Spleen (tissue), 11 donors: ENCODE measurements around the gene CRLF1. TPM values are rescaled to one million over a fixed set of nuclear protein-coding genes. Genes with fewer than 3 reads are reported as not detected.

Experiments
- DNase-seq: peaks from one replicate; pipeline ENCODE4 v3.0.0-alpha.2; 2020
- H3K27ac ChIP-seq, 8 donors: fragments of 200-600 bp; sonication (generic) in 7 of 8; 1 replicate in 4 of 8; 2 replicates in 4 of 8; pipeline versions ENCODE4 v1.5.0 to v1.8.0; 2016 to 2021; ENCODE audit warnings: inconsistent platforms in 4 of 8, mild to moderate bottlenecking in 4 of 8, moderate library complexity in 1 of 8
- H3K27me3 ChIP-seq, 7 donors: fragments of 200-600 bp; sonication (generic) in 6 of 7; replicated peaks in 1 of 7; 1 replicate in 4 of 7; 2 replicates in 3 of 7; pipeline versions ENCODE4 v1.5.0 to v1.8.0; 2016 to 2021; ENCODE audit warnings: inconsistent platforms in 3 of 7, mild to moderate bottlenecking in 1 of 7
- H3K36me3 ChIP-seq, 6 donors: fragments of 200-600 bp; sonication (generic) in 5 of 6; 1 replicate in 4 of 6; 2 replicates in 2 of 6; pipeline versions ENCODE4 v1.5.0 to v1.8.0; 2016 to 2021; ENCODE audit warnings: inconsistent platforms in 2 of 6
- H3K4me1 ChIP-seq, 6 donors: fragments of 200-600 bp; sonication (generic) in 5 of 6; 1 replicate in 3 of 6; 2 replicates in 3 of 6; pipeline versions ENCODE4 v1.5.0 to v1.8.0; 2016 to 2021; ENCODE audit warnings: inconsistent platforms in 3 of 6
- H3K4me3 ChIP-seq, 8 donors: fragments of 200-600 bp; sonication (generic) in 7 of 8; 1 replicate in 4 of 8; 2 replicates in 4 of 8; pipeline versions ENCODE4 v1.5.0 to v1.8.0; 2016 to 2021; ENCODE audit warnings: inconsistent platforms in 4 of 8, mild to moderate bottlenecking in 4 of 8, moderate library complexity in 2 of 8
- H3K9me3 ChIP-seq, 8 donors: fragments of 200-600 bp; sonication (generic) in 7 of 8; 1 replicate in 4 of 8; 2 replicates in 4 of 8; pipeline versions ENCODE4 v1.5.0 to v1.8.0; 2016 to 2021; ENCODE audit warnings: inconsistent platforms in 4 of 8
- CTCF ChIP-seq, 11 experiments: fragments of 200-600 bp in 7 of 11; fragments of 450-650 bp in 4 of 11; sonication (generic) in 4 of 11; IDR thresholded peaks in 8 of 11; conservative IDR thresholded peaks in 3 of 11; 1 replicate in 7 of 11; 2 replicates in 4 of 11; pipeline versions ENCODE4 v1.4.0 to v1.8.0; 2016 to 2021; ENCODE audit warnings: antibody characterized with exemption in 11 of 11, inconsistent platforms in 4 of 11, mild to moderate bottlenecking in 1 of 11
- POLR2A ChIP-seq, 3 donors: fragments of 450-650 bp; IDR thresholded peaks; one replicate each; pipeline ENCODE4 v1.5.1; 2017; ENCODE audit warnings: antibody characterized with exemption in 3 of 3, mild to moderate bottlenecking in 1 of 3
- POLR2AphosphoS5 ChIP-seq, 3 donors: sonication (generic); formaldehyde crosslinking; IDR thresholded peaks; one replicate each; pipeline ENCODE4 v1.5.1; 2017; ENCODE audit warnings: antibody characterized with exemption in 3 of 3
- WGBS, 5 donors: extraction: QIAGEN DNeasy Blood & Tissue Kit in 3 of 5; methylation state at CpG; one replicate each; pipeline versions ENCODE4 v1.1.5 to v1.1.7; 2013 to 2018; 5-methylcytosine and 5-hydroxymethylcytosine counted together
- intact Hi-C: fragments of 100-400 bp; cut with DNase I; formaldehyde crosslinking; loops from one replicate; pipeline ENCODE4 v1.15.0; 2023; ENCODE audit warnings: low total_unique reads
- polyA plus RNA-seq, 3 donors: library from polyadenylated mRNA; stranded (reverse); fragments of 200-250 nt; gene quantifications; one replicate each; pipeline ENCODE4 v1.2.1, GENCODE V29; 2013
- total RNA-seq, 7 donors: library from RNA; depleted of rRNA in 3 of 7; stranded (reverse); fragments of >200 nt in 3 of 7; fragmentation: NEBNext Ultra II Directional in 4 of 7; extraction: Animal tissue kit (Norgen Biotek cat#: 25700) in 4 of 7; gene quantifications; one replicate each; pipeline versions ENCODE4 v1.1.0 to v1.2.1, GENCODE V29; 2016 to 2021
- donor health status: healthy with polysubstance abuse.
- donor health status: DM: no; HTN: no; CAD: no; lungs with moderate emphysema.
- donor health status: DM: no; HTN: no; CAD: no.
- donor health status: Bipolar disorder and iron deficiency.
- donor health status: healthy.
- donor health status: DM: no; HTN: no; CAD: no.
- donor health status: DM: yes; HTN: yes; CAD: no.

The CRLF1 gene
- total and polyA plus RNA-seq, 10 donors: 0.20 to 8.0 (median 2.6) TPM; not detected in 1

- H3K27me3 ChIP-seq: no peaks in the 10 kb centered on the region
- H3K27ac ChIP-seq: peak overlapping the region in 1 of 8 donors; percentile 14
- H3K36me3 ChIP-seq: peaks cover 0 to 8% (median 0%) of the 10 kb centered on the region in 6 donors
- intact Hi-C loops: no loop called here
- no peak for DNase-seq
- 28 to 39% (median 35%) methylated on average over 15 of the region's 15 CpGs for whole genome bisulfite sequencing, 5 donors
- H3K9me3 ChIP-seq: no peaks in the 10 kb centered on the region
- no peak for TF ChIP-seq POLR2A (IDR thresholded peaks at IDR 0.05)
- TF ChIP-seq CTCF (IDR thresholded peaks at IDR 0.05 in 8 of 11, conservative IDR thresholded peaks at IDR 0.05 in 3 of 11): peak in 2 of 11 experiments; percentile 5 to 6
- TF ChIP-seq POLR2AphosphoS5 (IDR thresholded peaks at IDR 0.05): peak in 1 of 3 donors; percentile 24
- H3K4me1 ChIP-seq: peaks cover 9 to 38% (median 29%) of the 10 kb centered on the region in 6 donors
- peak overlapping the region in 1 of 8 donors; percentile 19 for H3K4me3 ChIP-seq
Measured at GRCh38 chr19:18644196-18645034, 37.8 kb upstream of the CRLF1 start.

GRCh38 chr19:18639706-18640243, 33.2 kb upstream of the CRLF1 start:
- intact Hi-C loops: no loop called here
- TF ChIP-seq POLR2AphosphoS5 (IDR thresholded peaks at IDR 0.05) (no peak), CTCF (IDR thresholded peaks at IDR 0.05 in 8 of 11, conservative IDR thresholded peaks at IDR 0.05 in 3 of 11) (no peak), POLR2A (IDR thresholded peaks at IDR 0.05) (no peak)
- Histone ChIP-seq H3K4me1 (peaks cover 0 to 46% (median 37%) of the 10 kb centered on the region in 6 donors), H3K27me3 (no peaks in the 10 kb centered on the region), H3K9me3 (no peaks in the 10 kb centered on the region), H3K4me3 (no peak overlapping the region), H3K36me3 (peaks cover 0 to 8% (median 0%) of the 10 kb centered on the region in 6 donors), H3K27ac (no peak overlapping the region)
- DNase-seq: no peak
- 79 to 87% (median 83%) methylated on average over 8 of the region's 8 CpGs for WGBS, 5 donors

GRCh38 chr19:18637673-18638630, 31.4 kb upstream of the CRLF1 start:
- intact Hi-C loops: no loop called here
- H3K36me3 ChIP-seq: peaks cover 0 to 8% (median 0%) of the 10 kb centered on the region in 6 donors
- H3K27ac ChIP-seq: peak overlapping the region in 5 of 8 donors; percentile 59 to 90 (median 86)
- 50 to 64% (median 56%) methylated on average over 3 of the region's 3 CpGs for WGBS, 5 donors
- peak overlapping the region in 7 of 8 donors; percentile 63 to 89 (median 73) for H3K4me3 ChIP-seq
- TF ChIP-seq POLR2A (IDR thresholded peaks at IDR 0.05) (no peak), CTCF (IDR thresholded peaks at IDR 0.05 in 8 of 11, conservative IDR thresholded peaks at IDR 0.05 in 3 of 11) (no peak), POLR2AphosphoS5 (IDR thresholded peaks at IDR 0.05) (no peak)
- peaks cover 0 to 35% (median 28%) of the 10 kb centered on the region in 6 donors for H3K4me1 ChIP-seq
- H3K9me3 ChIP-seq: no peaks in the 10 kb centered on the region
- peaks cover 0 to 1% (median 0%) of the 10 kb centered on the region in 7 donors for H3K27me3 ChIP-seq
- no peak for DNase-seq
